Ectodermal cell (in vitro differentiated cells): Measurements from ENCODE around the gene PXDN.
"Not testable (repeated sequence)": the region's sequence is repeated elsewhere in the genome, so short reads cannot be mapped to it uniquely, and the experiment has no call there.

Source experiments
- H3K27ac ChIP-seq: 2 replicates; pipeline ENCODE4 v1.7.0; 2013; ENCODE audit warnings: mild to moderate bottlenecking, low read depth, low read length; ENCODE audit not compliant: insufficient read depth, poor library complexity, severe bottlenecking
- H3K27me3 ChIP-seq: 2 replicates; pipeline ENCODE4 v1.7.0; 2013; ENCODE audit warnings: mild to moderate bottlenecking, low read length; ENCODE audit not compliant: insufficient read depth, control insufficient read depth, poor library complexity, severe bottlenecking
- H3K36me3 ChIP-seq: one replicate; pipeline ENCODE4 v1.7.0; 2013; ENCODE audit warnings: low read length; ENCODE audit not compliant: control insufficient read depth, insufficient read depth
- H3K4me1 ChIP-seq: one replicate; pipeline ENCODE4 v1.7.0; 2013; ENCODE audit warnings: low read length; ENCODE audit not compliant: control insufficient read depth, insufficient read depth
- H3K4me3 ChIP-seq: 2 replicates; pipeline ENCODE4 v1.7.0; 2013; ENCODE audit warnings: low read depth, low read length, control low read depth; ENCODE audit not compliant: insufficient read depth
- H3K9me3 ChIP-seq: 2 replicates; pipeline ENCODE4 v1.7.0; 2013; ENCODE audit warnings: mild to moderate bottlenecking, low read length, moderate library complexity; ENCODE audit not compliant: control insufficient read depth
- WGBS, 2 experiments: methylation state at CpG; one replicate each; pipeline ENCODE4 v1.1.7; 2013; ENCODE audit warnings: missing lambda C conversion rate in 2 of 2; 5-methylcytosine and 5-hydroxymethylcytosine counted together

PXDN gene

DNA sequence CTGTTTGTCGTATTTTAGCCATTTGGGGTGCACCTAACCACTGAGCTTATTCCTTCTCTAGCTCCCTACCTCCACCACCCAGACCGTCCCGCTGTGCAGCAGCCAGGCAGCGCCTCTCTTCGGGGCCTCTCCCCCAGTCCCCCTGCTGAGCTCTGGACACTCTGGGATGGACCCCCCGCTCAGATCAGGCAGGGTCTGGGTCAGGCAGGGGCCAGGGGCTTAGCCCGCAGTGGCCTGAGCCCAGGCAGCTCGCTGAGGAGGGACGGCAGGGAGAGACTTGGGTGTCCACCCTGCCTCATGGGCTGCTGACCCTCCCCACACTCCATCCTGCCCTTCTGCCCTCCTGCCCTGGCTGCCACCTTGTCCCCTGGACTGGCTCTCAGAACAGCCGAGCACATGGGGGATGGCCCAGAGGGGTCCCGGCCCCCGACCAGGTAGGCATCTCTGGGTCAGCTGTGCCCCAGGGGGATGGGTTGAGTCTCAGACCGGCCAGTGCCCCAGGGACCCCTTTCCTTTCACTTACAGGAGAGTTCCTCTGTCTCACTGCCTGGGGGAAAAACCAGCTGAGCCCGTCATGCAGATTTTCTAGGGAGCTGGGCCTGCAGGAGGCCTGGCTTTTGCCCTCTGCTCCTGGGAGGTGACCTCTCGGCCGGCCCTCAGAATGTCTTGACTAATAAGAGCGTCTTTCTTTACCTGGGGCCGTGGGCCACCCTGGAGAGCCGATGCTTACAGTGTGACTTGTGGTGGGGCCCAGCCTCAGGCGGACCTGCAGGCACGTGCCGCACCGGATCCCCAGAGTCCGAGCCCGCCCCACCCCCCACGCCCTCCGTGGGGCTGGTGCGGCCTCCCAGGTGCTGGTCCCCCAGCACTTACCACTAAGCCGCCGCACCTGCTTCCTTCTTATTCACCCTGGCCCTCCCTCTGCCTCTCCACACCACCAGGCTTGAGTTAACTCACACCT lies 22.8 kb upstream of the PXDN start:
- H3K27ac ChIP-seq, result no peak overlapping the region
- H3K4me1 ChIP-seq, result peaks cover 11% of the 10 kb centered on the region
- no peaks in the 10 kb centered on the region for H3K36me3 ChIP-seq
- H3K4me3 ChIP-seq, result no peak overlapping the region
- H3K27me3 ChIP-seq, result no peaks in the 10 kb centered on the region
- H3K9me3 ChIP-seq, result no peaks in the 10 kb centered on the region
- 52 to 56% methylated on average over 30 of the region's 30 CpGs for WGBS, 2 experiments

GRCh38 chr2:1766425-1766824 lies 22.1 kb upstream of the PXDN start:
- H3K9me3 ChIP-seq, result no peaks in the 10 kb centered on the region
- H3K36me3 ChIP-seq, result no peaks in the 10 kb centered on the region
- no peak overlapping the region for H3K27ac ChIP-seq
- peaks cover 11% of the 10 kb centered on the region for H3K4me1 ChIP-seq
- 77 to 78% methylated on average over 6 of the region's 6 CpGs for WGBS, 2 experiments
- H3K4me3 ChIP-seq, result no peak overlapping the region
- no peaks in the 10 kb centered on the region for H3K27me3 ChIP-seq

GRCh38 chr2:1765201-1765600 lies 20.9 kb upstream of the PXDN start:
- H3K9me3 ChIP-seq, H3K27ac ChIP-seq, H3K27me3 ChIP-seq, H3K36me3 ChIP-seq, H3K4me3 ChIP-seq: not testable (repeated sequence)
- 100% methylated on average over 2 of the region's 2 CpGs for WGBS, 2 experiments
- peaks cover 11% of the 10 kb centered on the region for H3K4me1 ChIP-seq

DNA sequence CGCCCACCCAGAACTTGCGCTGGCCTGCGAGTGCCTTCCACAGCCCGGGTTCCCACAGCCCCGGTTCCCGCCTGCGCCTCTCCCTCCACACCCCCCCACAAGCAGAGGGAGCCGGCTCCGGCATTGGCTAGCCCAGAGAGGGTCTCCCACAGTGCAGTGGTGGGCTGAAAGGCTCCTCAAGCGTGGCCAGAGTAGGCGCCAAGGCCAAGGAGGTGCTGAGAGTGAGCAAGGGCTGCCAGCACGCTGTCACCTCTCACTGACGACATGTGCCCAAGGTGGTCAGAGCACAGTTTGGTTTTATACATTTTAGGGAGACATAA lies 15.3 kb upstream of the PXDN start:
- WGBS, 2 experiments, result 96% methylated on average over 13 of the region's 13 CpGs
- Histone ChIP-seq H3K9me3 (no peaks in the 10 kb centered on the region), H3K4me3 (no peak overlapping the region), H3K36me3 (no peaks in the 10 kb centered on the region), H3K27ac (no peak overlapping the region), H3K4me1 (no peaks in the 10 kb centered on the region), H3K27me3 (no peaks in the 10 kb centered on the region)

- Histone ChIP-seq H3K4me1 (no peaks in the 10 kb centered on the region), H3K27ac (no peak overlapping the region), H3K36me3 (no peaks in the 10 kb centered on the region), H3K27me3 (no peaks in the 10 kb centered on the region), H3K9me3 (no peaks in the 10 kb centered on the region), H3K4me3 (no peak overlapping the region)
- 95 to 96% methylated on average over 26 of the region's 26 CpGs for WGBS, 2 experiments
These were observed 14.7 kb upstream of the PXDN start for GRCh38 chr2:1758774-1759610.

- Histone ChIP-seq H3K27me3 (no peaks in the 10 kb centered on the region), H3K9me3 (no peaks in the 10 kb centered on the region), H3K27ac (no peak overlapping the region), H3K4me1 (no peaks in the 10 kb centered on the region), H3K4me3 (no peak overlapping the region), H3K36me3 (no peaks in the 10 kb centered on the region)
- 86 to 94% methylated on average over 3 to 5 of the region's 5 CpGs for WGBS, 2 experiments
These were observed 13.9 kb upstream of the PXDN start for GRCh38 chr2:1758171-1758570.

DNA sequence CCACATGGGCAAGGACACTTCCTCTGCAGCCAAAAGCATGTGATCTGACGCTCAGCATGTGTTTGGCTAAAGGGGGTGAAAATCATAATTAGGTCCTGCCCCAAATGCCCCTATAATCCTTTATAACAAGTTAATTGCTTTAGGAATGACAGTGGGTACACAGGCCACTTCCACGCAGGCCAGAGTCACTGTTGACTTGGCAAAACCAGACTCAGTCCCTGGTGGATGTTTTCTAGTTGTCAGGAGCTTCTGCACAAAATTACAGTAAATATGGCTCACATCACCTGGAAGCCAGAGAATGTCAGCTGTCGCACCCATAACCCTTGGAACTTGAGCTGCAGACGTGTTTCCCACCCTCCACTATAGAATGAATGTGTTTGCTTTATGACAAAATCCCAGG lies 13.3 kb upstream of the PXDN start:
- WGBS, 2 experiments, result 89 to 95% methylated on average over 4 of the region's 4 CpGs
- Histone ChIP-seq H3K27me3 (no peaks in the 10 kb centered on the region), H3K4me1 (no peaks in the 10 kb centered on the region), H3K27ac (no peak overlapping the region), H3K9me3 (no peaks in the 10 kb centered on the region), H3K36me3 (no peaks in the 10 kb centered on the region), H3K4me3 (no peak overlapping the region)

- WGBS, 2 experiments, result 93 to 97% methylated on average over 12 of the region's 12 CpGs
- not testable (repeated sequence) for H3K36me3 ChIP-seq, H3K27me3 ChIP-seq, H3K4me3 ChIP-seq, H3K9me3 ChIP-seq, H3K4me1 ChIP-seq, H3K27ac ChIP-seq
These were observed 12.8 kb upstream of the PXDN start for GRCh38 chr2:1757146-1757545.

- Histone ChIP-seq H3K4me3 (no peak overlapping the region), H3K27me3 (no peaks in the 10 kb centered on the region), H3K27ac (no peak overlapping the region), H3K9me3 (no peaks in the 10 kb centered on the region), H3K36me3 (no peaks in the 10 kb centered on the region), H3K4me1 (no peaks in the 10 kb centered on the region)
- 93 to 95% methylated on average over 10 of the region's 10 CpGs for WGBS, 2 experiments
These were observed 12.1 kb upstream of the PXDN start for GRCh38 chr2:1756456-1756855.

DNA sequence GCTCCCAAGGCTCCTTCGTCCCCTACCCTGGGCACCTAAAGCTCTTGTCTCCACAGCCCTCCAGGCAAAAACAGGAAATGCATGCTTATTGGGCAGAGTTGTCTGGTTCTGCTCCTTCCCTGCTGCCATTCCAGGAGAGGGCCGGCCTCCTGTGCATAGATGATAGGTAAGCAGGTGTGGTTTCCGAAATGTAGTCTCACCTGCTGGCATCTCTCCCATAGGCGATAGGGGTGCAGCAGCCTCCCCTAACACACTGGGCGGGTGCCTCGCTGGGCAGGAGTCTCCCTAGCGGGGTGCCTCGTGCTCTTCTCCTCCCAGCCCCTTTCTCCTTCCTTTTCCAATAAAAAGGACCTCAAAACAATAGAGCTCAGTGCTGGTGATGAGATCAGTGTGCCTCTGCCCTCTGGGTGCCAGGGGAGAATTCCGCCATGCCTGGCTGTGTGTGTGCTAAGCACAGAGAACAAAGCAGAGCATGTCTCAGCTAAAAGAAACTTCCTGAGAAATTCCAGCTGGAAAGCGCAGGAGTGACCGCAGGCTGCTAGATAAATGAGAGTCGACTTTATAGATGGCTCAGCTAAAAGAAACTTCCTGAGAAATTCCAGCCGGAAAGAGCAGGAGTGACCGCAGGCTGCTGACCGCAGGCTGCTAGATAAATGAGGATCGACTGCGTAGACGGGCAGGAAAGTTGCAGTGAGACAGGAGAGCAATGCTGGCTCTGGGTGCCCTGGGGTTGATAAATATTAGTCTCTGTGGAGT lies 11.3 kb upstream of the PXDN start:
- Histone ChIP-seq H3K36me3 (no peaks in the 10 kb centered on the region), H3K4me3 (no peak overlapping the region), H3K27ac (no peak overlapping the region), H3K9me3 (no peaks in the 10 kb centered on the region), H3K27me3 (no peaks in the 10 kb centered on the region), H3K4me1 (no peaks in the 10 kb centered on the region)
- WGBS, 2 experiments, result 94% methylated on average over 18 of the region's 18 CpGs
